ENCODE data around the gene HEATR5B.
"Not testable (repeated sequence)": the region's sequence is repeated elsewhere in the genome, so short reads cannot be mapped to it uniquely, and the experiment has no call there.

HEATR5B gene

GRCh38 chr2:37061013-37061711 is 23.0 kb downstream of the HEATR5B start:
- DNase-seq = no peak

- no peak for DNase-seq
These were observed 23.7 kb downstream of the HEATR5B start for GRCh38 chr2:37060446-37060845.

GRCh38 chr2:37059841-37060240 is 24.3 kb downstream of the HEATR5B start:
- no peak for DNase-seq

GRCh38 chr2:37052600-37053332 is 31.4 kb downstream of the HEATR5B start:
- no peak for DNase-seq

GRCh38 chr2:37039580-37039979 is 44.6 kb downstream of the HEATR5B start:
- DNase-seq = no peak

GRCh38 chr2:37037771-37038170 is 46.4 kb downstream of the HEATR5B start:
- DNase-seq = no peak

- no peak for DNase-seq
These were observed 54.4 kb downstream of the HEATR5B start for GRCh38 chr2:37029758-37030157.

GRCh38 chr2:37026050-37026449 is 58.1 kb downstream of the HEATR5B start:
- DNase-seq = no peak

GRCh38 chr2:37020887-37021796 is 63.0 kb downstream of the HEATR5B start:
- no peak for DNase-seq

GRCh38 chr2:37020212-37020886 is 63.8 kb downstream of the HEATR5B start:
- DNase-seq = no peak

- no peak for DNase-seq
These were observed 70.9 kb downstream of the HEATR5B start for GRCh38 chr2:37013315-37013641.

- peak; percentile 6 for DNase-seq
These were observed 73.0 kb downstream of the HEATR5B start for GRCh38 chr2:37011130-37011529.

GRCh38 chr2:37005118-37005868 is 78.9 kb downstream of the HEATR5B start:
- DNase-seq = no peak

- no peak for DNase-seq
These were observed 83.1 kb downstream of the HEATR5B start for GRCh38 chr2:37000988-37001556.

GRCh38 chr2:37000318-37000717 is 83.9 kb downstream of the HEATR5B start:
- DNase-seq = no peak

GRCh38 chr2:36999416-36999815 is 84.8 kb downstream of the HEATR5B start:
- DNase-seq = not testable (repeated sequence)

- no peak for DNase-seq
These were observed 90.1 kb downstream of the HEATR5B start for GRCh38 chr2:36993841-36994620.

- no peak for DNase-seq
These were observed 96.2 kb downstream of the HEATR5B start for GRCh38 chr2:36988008-36988407.

- no peak for DNase-seq
These were observed 101.7 kb downstream of the HEATR5B start for GRCh38 chr2:36982467-36982866.

GRCh38 chr2:36981911-36982310 is 102.3 kb downstream of the HEATR5B start:
- DNase-seq = no peak

- not testable (repeated sequence) for DNase-seq
These were observed 105.2 kb downstream of the HEATR5B start for GRCh38 chr2:36979007-36979406.

All from GDM1 (cell line).